Fibroblast of skin of right biceps (primary cell): ENCODE results near the gene GPR42.
"Not testable (repeated sequence)": the region's sequence is repeated elsewhere in the genome, so short reads cannot be mapped to it uniquely, and the experiment has no call there.

Experiments
- DNase-seq: peaks from one replicate; pipeline ENCODE4 v3.0.0-alpha.2; 2013

GPR42 gene

DNA sequence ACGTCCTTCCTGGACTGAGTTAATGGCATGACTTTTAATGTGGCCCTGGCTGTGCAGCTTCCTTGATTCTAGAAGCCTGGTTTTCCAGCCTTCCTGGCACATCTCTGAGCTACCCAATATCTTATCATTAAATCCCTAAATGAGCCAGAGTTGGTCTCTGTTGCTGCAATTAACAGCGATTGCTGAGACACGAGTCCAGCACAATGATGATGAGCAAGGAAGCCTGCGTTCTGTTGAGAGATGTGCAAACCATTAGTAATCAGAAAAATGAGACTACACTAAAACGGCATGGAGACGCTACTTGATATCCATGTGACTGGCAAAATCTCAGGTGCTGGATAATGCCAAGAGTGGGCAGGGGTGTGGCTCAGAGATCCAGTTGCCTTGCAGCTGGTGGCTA is 26.2 kb downstream of the GPR42 start:
- no peak for DNase-seq

DNA sequence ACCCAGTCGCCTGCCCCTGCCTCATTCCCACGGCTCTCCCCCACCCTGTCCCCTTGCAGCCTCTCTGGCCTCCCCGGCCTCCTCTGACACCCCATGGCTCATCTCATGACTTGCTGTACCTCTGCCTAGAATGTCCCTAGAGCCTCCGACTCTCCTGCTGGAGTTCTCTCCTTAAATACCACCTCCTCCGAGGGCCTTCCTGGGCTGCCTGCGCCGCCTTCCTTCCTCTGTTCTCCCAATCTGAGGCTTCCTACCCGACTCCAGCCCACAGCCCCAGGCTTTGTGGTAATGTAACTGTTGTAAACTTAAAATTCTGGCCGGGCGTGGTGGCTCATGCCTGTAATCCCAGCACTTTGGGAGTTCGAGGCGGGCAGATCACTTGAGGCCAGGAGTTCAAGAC is 27.7 kb downstream of the GPR42 start:
- no peak for DNase-seq

DNA sequence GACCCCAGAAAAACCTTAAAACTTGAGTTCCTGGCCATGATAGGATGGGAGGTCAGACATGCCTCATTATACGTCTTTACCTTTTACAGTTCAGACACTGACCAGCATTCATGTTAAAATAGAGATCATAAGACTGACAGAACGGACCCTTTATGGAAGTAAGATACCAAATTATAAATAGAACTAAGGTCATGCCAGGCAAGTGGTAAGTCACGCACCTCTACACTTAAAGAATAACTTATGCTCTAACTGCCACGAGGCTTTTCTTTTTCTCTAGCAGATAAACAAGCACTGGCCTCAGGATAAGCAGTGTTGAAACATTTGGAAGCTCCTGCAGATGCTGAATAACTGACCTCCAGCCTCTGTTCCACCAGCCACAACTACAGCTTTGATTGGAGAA is 28.4 kb downstream of the GPR42 start:
- DNase-seq = no peak

DNA sequence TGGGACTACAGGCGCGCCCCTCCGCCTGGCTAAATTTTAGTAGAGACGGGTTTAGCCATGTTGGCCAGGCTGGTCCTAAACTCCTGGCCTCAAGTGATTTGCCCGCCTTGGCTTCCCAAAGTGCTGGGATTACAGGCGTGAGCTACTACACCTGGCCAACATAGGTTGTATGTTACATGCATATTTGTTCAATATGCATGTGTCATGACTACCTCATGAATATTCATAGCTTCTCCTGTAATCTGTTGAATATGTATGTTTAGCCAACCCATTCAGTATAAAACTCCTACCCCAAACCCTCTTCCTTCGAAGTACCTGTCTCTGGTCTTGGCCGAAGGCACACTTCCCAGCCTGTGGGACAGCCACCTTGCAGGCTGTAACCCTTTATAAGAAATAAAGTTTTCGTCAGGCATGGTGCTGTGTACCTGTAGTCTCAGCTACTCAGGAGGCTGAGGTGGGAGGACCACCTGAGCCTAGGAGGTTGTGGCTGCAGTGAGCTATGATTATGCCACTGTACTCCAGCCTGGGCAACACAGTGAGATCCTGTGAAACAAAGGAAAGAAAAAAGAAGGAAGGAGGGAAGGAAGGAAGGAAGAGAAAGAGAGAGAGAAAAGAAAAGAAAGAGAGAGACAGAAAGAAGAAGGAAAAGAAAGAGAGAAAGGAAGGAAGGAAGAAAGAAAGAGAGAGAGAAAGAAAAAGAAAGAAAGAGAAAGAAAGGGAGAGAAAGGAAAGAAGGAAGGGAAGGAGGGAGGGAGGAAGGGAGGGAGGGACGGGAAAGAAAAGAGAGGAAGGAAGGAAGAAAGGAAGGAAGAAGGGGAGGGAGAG is 29.3 kb downstream of the GPR42 start:
- DNase-seq = no peak

- DNase-seq = no peak
These were observed 29.9 kb downstream of the GPR42 start for GRCh38 chr19:35400773-35401100.

GRCh38 chr19:35401416-35401815 is 30.5 kb downstream of the GPR42 start:
- not testable (repeated sequence) for DNase-seq

DNA sequence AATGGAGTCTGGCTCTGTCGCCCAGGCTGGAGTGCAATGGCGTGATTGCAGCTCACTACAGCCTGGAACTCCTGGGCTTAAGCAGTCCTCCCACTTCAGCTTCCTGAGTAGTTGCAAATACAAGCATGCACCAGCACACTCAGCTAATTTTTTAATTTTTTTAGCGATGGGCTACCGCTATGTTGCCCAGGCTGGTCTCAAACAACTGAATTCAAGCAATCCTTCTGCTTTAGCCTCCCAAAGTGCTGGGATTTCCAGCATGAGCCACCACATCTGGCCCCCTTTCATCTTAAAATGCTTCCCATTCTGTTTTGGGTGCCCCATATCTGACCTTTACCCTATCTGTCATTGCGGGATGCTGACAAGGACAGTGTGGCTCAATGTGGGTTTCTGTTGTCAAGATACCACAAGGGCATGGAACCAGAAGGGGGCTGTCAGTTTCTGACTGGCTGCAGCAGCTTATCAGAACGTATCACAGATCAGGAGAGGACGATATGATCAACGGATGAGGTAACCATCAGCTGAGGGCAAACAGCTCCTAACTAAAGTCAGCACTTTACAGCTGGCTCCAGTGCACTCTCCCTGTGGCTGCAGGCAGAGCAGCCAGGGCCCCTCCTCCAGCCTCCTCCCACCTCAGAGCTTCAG is 32.4 kb downstream of the GPR42 start:
- DNase-seq = no peak

- peak; percentile 96 for DNase-seq
These were observed 34.2 kb downstream of the GPR42 start for GRCh38 chr19:35404879-35405622.

DNA sequence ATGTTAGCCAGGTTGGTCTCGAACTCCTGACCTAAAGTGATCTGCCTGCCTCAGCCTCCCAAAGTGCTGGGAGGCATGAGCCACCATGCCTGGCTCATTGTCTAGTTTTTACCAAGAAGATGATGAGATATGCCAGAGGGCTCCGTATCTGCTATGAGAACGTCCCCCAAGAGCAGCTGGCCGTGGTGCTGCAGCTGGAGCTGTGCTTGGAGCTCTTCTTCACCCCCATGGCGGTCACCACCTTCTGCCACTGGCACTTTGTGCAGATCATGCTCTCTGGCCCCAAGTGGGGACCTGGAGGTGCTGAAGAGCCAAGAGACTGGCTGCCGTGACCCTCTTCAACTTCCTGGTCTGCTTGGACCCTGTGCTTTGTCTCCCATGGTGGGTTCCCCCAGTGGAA is 36.8 kb downstream of the GPR42 start:
- no peak for DNase-seq

- DNase-seq = no peak
These were observed 37.7 kb downstream of the GPR42 start for GRCh38 chr19:35408284-35409171.

- DNase-seq = no peak
These were observed 38.3 kb downstream of the GPR42 start for GRCh38 chr19:35409191-35409590.

DNA sequence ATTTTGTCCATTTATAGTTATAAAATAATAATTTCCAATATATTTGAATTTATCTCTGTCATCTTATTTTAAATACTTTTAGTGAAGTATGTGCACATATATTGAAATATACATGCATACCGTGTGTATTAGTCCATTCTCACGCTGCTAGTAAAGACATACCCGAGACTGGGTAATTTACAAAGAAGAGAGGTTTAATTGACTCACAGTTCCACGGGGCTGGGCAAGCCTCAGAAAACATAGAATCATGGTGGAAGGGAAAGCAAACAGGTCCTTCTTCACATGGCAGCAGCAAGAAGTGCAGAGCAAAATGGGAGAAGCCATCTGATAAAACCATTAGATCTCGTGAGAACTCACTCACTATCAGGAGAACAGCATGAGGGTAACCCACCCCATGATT is 39.6 kb downstream of the GPR42 start:
- DNase-seq = no peak

DNA sequence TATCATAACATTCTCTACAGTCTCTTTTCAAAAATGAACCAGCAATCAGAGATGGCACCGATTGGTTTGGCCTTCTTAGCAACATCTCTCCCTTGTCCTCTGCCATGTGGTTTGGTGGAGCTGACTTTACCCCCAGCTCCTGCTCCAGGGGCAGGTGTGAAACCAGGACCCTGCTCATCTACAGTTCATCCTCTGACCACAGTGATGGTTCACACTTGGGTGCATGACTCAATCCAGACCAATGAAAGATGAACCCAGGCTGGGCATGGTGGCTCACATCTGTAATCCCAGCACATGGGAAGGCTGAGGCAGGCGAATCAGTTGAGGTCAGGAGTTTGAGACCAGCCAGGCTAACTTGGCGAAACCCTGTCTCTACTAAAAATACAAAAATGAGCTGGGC is 43.6 kb downstream of the GPR42 start:
- no peak for DNase-seq

- no peak for DNase-seq
These were observed 45.5 kb downstream of the GPR42 start for GRCh38 chr19:35416331-35416730.

- no peak for DNase-seq
These were observed 46.4 kb downstream of the GPR42 start for GRCh38 chr19:35417278-35417677.

- DNase-seq = no peak
These were observed 47.1 kb downstream of the GPR42 start for GRCh38 chr19:35417713-35418534.

- no peak for DNase-seq
These were observed 48.2 kb downstream of the GPR42 start for GRCh38 chr19:35419046-35419445.

GRCh38 chr19:35419805-35420204 is 48.9 kb downstream of the GPR42 start:
- no peak for DNase-seq

GRCh38 chr19:35421362-35421761 is 50.5 kb downstream of the GPR42 start:
- DNase-seq = no peak
